ENCODE results near the gene SAMD7. TPM values are rescaled to one million over a fixed set of nuclear protein-coding genes. Genes with fewer than 3 reads are reported as not detected.

Gene SAMD7, protein sequence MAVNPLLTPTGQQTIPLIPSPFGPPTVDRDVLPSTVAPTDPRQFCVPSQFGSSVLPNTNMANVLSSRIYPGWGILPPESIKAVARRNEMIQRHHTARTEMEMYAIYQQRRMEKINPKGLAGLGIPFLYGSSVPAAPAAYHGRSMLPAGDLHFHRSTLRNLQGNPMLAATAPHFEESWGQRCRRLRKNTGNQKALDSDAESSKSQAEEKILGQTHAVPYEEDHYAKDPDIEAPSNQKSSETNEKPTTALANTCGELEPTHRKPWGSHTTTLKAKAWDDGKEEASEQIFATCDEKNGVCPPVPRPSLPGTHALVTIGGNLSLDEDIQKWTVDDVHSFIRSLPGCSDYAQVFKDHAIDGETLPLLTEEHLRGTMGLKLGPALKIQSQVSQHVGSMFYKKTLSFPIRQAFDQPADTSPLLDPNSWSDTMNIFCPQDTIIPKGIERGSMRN
- total RNA-seq, result not detected

GRCh38 chr3:169911272-169911671 is at the start of gene SAMD7:
Gene SAMD7, plus strand, starts transcription at chr3:169911572. Its CDS starts 7,927 bp downstream, at chr3:169919499.
- TF ChIP-seq, protein P1, sequence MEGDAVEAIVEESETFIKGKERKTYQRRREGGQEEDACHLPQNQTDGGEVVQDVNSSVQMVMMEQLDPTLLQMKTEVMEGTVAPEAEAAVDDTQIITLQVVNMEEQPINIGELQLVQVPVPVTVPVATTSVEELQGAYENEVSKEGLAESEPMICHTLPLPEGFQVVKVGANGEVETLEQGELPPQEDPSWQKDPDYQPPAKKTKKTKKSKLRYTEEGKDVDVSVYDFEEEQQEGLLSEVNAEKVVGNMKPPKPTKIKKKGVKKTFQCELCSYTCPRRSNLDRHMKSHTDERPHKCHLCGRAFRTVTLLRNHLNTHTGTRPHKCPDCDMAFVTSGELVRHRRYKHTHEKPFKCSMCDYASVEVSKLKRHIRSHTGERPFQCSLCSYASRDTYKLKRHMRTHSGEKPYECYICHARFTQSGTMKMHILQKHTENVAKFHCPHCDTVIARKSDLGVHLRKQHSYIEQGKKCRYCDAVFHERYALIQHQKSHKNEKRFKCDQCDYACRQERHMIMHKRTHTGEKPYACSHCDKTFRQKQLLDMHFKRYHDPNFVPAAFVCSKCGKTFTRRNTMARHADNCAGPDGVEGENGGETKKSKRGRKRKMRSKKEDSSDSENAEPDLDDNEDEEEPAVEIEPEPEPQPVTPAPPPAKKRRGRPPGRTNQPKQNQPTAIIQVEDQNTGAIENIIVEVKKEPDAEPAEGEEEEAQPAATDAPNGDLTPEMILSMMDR (IDR thresholded peaks at IDR 0.05; ENCODE audit: low read depth), result no peak

DNA sequence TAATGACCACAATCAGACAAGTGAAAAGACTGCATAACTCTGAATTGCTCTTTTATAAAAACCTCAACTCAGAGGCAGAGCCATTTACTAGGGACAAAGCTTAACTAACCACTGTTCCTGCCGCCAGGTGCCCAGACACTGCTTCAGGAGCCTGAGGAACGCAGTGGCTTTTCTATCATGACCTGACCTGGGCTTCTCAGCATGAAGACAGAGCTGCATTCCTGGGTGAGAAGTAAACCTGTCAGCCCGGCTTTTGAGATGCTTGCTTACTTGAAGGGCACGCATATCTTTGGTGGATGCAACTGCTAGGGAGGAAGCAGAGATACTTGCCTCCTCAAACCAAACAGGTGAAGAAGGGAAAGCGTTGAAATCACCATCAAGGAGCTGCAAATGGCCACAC is 49.5 kb upstream of the SAMD7 start:
- TF ChIP-seq, protein P1 (IDR thresholded peaks at IDR 0.05; ENCODE audit: low read depth), result no peak

DNA sequence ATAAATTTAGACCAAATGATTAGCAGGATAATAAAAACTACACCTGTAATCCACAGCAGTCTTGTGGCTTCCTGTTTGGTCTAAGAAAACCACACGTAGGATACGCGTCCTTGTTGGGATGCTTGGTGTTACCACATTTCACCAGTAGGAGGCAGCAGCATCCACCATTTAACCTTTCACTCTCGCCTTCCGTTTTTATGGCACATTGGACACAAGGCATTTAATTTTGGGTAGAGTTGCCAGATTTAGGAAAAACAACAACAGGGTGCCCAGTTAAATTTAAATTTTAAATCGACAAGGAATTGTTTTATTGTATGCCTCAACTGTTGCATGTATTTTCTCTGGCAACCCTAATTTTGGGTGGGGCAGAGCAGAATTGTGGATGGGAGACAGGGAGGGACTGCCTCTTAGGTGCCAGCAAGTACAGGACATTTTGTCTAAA is 47.9 kb upstream of the SAMD7 start:
- TF ChIP-seq, protein P1 (IDR thresholded peaks at IDR 0.05; ENCODE audit: low read depth), result no peak

- TF ChIP-seq, protein P1 (IDR thresholded peaks at IDR 0.05; ENCODE audit: low read depth), result no peak
Observed at GRCh38 chr3:169864270-169864669, 47.1 kb upstream of the SAMD7 start.

- TF ChIP-seq, protein P1 (IDR thresholded peaks at IDR 0.05; ENCODE audit: low read depth), result no peak
Observed at GRCh38 chr3:169865176-169865767, 46.1 kb upstream of the SAMD7 start.

DNA sequence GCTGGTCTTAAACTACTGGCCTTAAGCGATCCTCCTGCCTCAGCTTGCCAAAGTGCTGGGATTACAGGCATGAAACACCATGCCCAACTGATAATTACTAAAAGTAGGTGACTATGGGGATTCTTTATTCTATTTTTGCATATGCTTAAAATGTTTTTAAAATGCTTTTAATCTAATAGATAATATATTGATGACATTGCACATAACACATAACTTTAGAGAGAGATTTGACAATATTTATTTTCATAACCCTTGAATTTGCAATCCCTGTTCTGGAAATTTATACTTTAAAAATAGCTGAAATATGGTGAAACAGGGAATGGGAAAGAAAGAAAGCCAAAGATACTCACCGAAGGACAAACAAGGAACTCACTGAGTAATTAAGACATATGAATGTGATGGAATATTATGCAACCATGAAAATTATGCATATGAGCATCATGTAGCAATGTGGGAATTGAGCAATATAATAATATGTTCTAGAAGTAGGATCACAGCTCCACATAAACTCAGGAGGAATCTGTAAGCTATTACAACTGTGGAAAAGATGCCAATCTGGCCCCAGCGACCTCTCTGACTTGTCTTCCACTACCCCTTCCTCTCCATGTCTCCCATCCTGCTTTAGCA is 43.7 kb upstream of the SAMD7 start:
- TF ChIP-seq, protein P1 (IDR thresholded peaks at IDR 0.05; ENCODE audit: low read depth), result no peak

- TF ChIP-seq, protein P1 (IDR thresholded peaks at IDR 0.05; ENCODE audit: low read depth), result no peak
Observed at GRCh38 chr3:169868369-169868768, 43.0 kb upstream of the SAMD7 start.

All from subcutaneous adipose tissue (tissue), 4 donors.